K562 (cell line): ENCODE measurements around the gene TM4SF5. TPM values are rescaled to one million over a fixed set of nuclear protein-coding genes. Genes with fewer than 3 reads are reported as not detected.

Experiments
- ATAC-seq: fragments of 200-7000 bp; cut with Tn5 transposase; 3 replicates; pipeline ENCODE4 v1.9.1; 2020; ENCODE audit warnings: moderate library complexity
- BruUV-seq: library from RNA; stranded (reverse); fragments of 400-500 nt; replicated peaks from 2 replicates; lab custom pipeline; 2021; lab: Mats Ljungman, UMichigan
- CTCF ChIA-PET: fragments of 300-600 bp; formaldehyde crosslinking; extraction: SDS; loops from one replicate; lab custom pipeline; 2021; ENCODE audit warnings: low intra/inter-chr PET ratio; lab: Yijun Ruan, JAX
- POLR2A ChIA-PET: fragments of 300-600, 350-650 bp; sonication (Branson Sonifier 250); formaldehyde crosslinking; extraction: SDS; loops from one replicate; lab custom pipeline; 2021; ENCODE audit warnings: antibody characterized with exemption, inconsistent platforms; lab: Yijun Ruan, JAX
- DNase-seq, 4 experiments: peaks; one replicate each; pipeline versions ENCODE4 v3.0.0 to v3.0.0-alpha.2; 2011 to 2018; ENCODE audit warnings: low spot score in 3 of 4, mixed read lengths in 3 of 4; ENCODE audit errors: extremely low read depth in 1 of 4
- FAIRE-seq: peaks from 2 replicates; lab custom pipeline; 2011; peaks lifted over from hg19 to GRCh38; lab: Jason Lieb, UNC
- H2AFZ ChIP-seq: 2 replicates; pipeline ENCODE4 v1.6.0; 2011; ENCODE audit warnings: low read depth, low read length, control low read depth, inconsistent platforms
- H3K27ac ChIP-seq: fragments of 200-600 bp; 3 replicates; pipeline ENCODE4 v1.8.0; 2011; ENCODE audit warnings: low read depth, mild to moderate bottlenecking, control low read depth, inconsistent platforms, low read length, moderate library complexity, mixed read lengths; ENCODE audit errors: extremely low read depth
- H3K27me3 ChIP-seq, 2 experiments: fragments of 300-600 bp in 1 of 2; 2 replicates in 1 of 2; 3 replicates in 1 of 2; pipeline versions ENCODE4 v1.6.0 to v1.8.0; 2011; ENCODE audit warnings: inconsistent platforms in 2 of 2, low read length in 2 of 2, mild to moderate bottlenecking in 1 of 2, mixed read lengths in 1 of 2, moderate library complexity in 1 of 2; ENCODE audit not compliant: control insufficient read depth in 2 of 2, insufficient read depth in 2 of 2
- H3K36me3 ChIP-seq: fragments of 300-600 bp; 3 replicates; pipeline ENCODE4 v1.8.0; 2011; ENCODE audit warnings: mild to moderate bottlenecking, low read length, inconsistent platforms; ENCODE audit not compliant: control insufficient read depth, insufficient read depth
- H3K4me1 ChIP-seq, 2 experiments: fragments of 200-600 bp in 1 of 2; replicated peaks in 1 of 2; 2 replicates in 1 of 2; 3 replicates in 1 of 2; pipeline versions ENCODE4 v1.5.1 to v1.8.0; 2011; ENCODE audit warnings: inconsistent platforms in 2 of 2, low read length in 2 of 2, mild to moderate bottlenecking in 1 of 2, mixed read lengths in 1 of 2, moderate library complexity in 1 of 2; ENCODE audit not compliant: control insufficient read depth in 2 of 2, insufficient read depth in 2 of 2
- H3K4me2 ChIP-seq: 2 replicates; pipeline ENCODE4 v1.6.1; 2011; ENCODE audit warnings: low read length, control low read depth, inconsistent platforms, mixed read lengths; ENCODE audit not compliant: insufficient read depth
- H3K4me3 ChIP-seq: fragments of 200-600 bp; sonication (generic), shearing (Covaris generic); 2 replicates; pipeline ENCODE4 v1.5.1; 2016; ENCODE audit warnings: control low read depth, inconsistent platforms
- H3K79me2 ChIP-seq: fragments of 200-600 bp; 3 replicates; pipeline ENCODE4 v1.8.0; 2011; ENCODE audit warnings: low read length, inconsistent platforms; ENCODE audit not compliant: control insufficient read depth, insufficient read depth
- H3K9ac ChIP-seq, 2 experiments: 2 replicates each; pipeline versions ENCODE4 v1.6.0 to v1.6.1; 2011; ENCODE audit warnings: low read depth in 2 of 2, low read length in 2 of 2, control low read depth in 1 of 2, inconsistent platforms in 1 of 2, mild to moderate bottlenecking in 1 of 2, mixed read lengths in 1 of 2; ENCODE audit not compliant: insufficient read depth in 1 of 2
- H3K9me1 ChIP-seq: one replicate; pipeline ENCODE4 v1.6.0; 2011; ENCODE audit warnings: inconsistent platforms, mild to moderate bottlenecking, low read length, moderate library complexity; ENCODE audit not compliant: control insufficient read depth, insufficient read depth
- H3K9me3 ChIP-seq: replicated peaks from 2 replicates; pipeline ENCODE4 v1.5.1; 2011; ENCODE audit warnings: low read depth, low read length, inconsistent platforms; ENCODE audit not compliant: control insufficient read depth, insufficient read depth
- H4K20me1 ChIP-seq: replicated peaks from 2 replicates; pipeline ENCODE4 v1.6.1; 2011; ENCODE audit warnings: low read length, inconsistent platforms, mixed read lengths; ENCODE audit not compliant: control insufficient read depth, insufficient read depth
- MTA3 ChIP-seq: fragments of 450-650 bp; formaldehyde crosslinking; IDR thresholded peaks from 2 replicates; pipeline ENCODE4 v1.6.1; 2017; ENCODE audit warnings: mild to moderate bottlenecking, borderline replicate concordance
- PRDM10 ChIP-seq: fragments of 450-650 bp; IDR thresholded peaks from 2 replicates; pipeline ENCODE4 v1.6.1; 2018; ENCODE audit not compliant: partially characterized antibody
- RERE ChIP-seq: sonication (generic); formaldehyde crosslinking; IDR thresholded peaks from 2 replicates; pipeline ENCODE4 v1.8.0; 2023; ENCODE audit warnings: missing genetic modification reagents, mild to moderate bottlenecking, borderline replicate concordance
- SMARCA5 ChIP-seq: fragments of 450-650 bp; IDR thresholded peaks from 2 replicates; pipeline ENCODE4 v1.6.1; 2016
- SUPT5H ChIP-seq: fragments of 450-650 bp; IDR thresholded peaks from 2 replicates; pipeline ENCODE4 v1.6.1; 2016
- ZNF175 ChIP-seq: fragments of 200-800 bp; sonication (Bioruptor generic); IDR thresholded peaks from 2 replicates; pipeline ENCODE4 v1.6.1; 2016; ENCODE audit warnings: low read depth, mild to moderate bottlenecking, missing genetic modification characterization, missing compliant biosample characterization
- WGBS: fragments of 100-300 bp; shearing (Covaris generic); methylation state at CpG from one replicate; pipeline ENCODE4 v1.1.6; 2016; ENCODE audit warnings: low coverage, mixed read lengths; ENCODE audit not compliant: insufficient coverage; ENCODE audit errors: missing lambda C conversion rate; 5-methylcytosine and 5-hydroxymethylcytosine counted together
- in situ Hi-C: fragments of 300-500 bp; cut with MboI; formaldehyde crosslinking; loops from 4 replicates; pipeline ENCODE4 v1.15.0; 2018; ENCODE audit warnings: inconsistent platforms, mixed read lengths
- intact Hi-C: fragments of 100-400 bp; cut with micrococcal nuclease; formaldehyde crosslinking; loops from 2 replicates; pipeline ENCODE4 v1.14.2; 2022
- polyA plus RNA-seq, 8 experiments: library from polyadenylated mRNA; depleted of rRNA in 4 of 8; stranded (reverse) in 5 of 8; unstranded in 3 of 8; fragments of >200 nt; fragmentation: Nextera tagmentation in 2 of 8; fragmentation: Illumina TruSeq in 1 of 8; extraction: Ambion mirVana in 2 of 8; extraction: Trizol in 1 of 8; gene quantifications; 2 replicates each; pipeline versions ENCODE4 v1.2.1 to v1.2.3, GENCODE V29; 2011 to 2014; ENCODE audit warnings: inconsistent platforms in 1 of 8, missing spikeins in 1 of 8
- total RNA-seq, 7 experiments: library from RNA; depleted of rRNA in 6 of 7; stranded (reverse); fragments of >200 nt in 6 of 7; fragmentation: Illumina TruSeq in 2 of 7; extraction: Trizol in 2 of 7; gene quantifications; 2 replicates each; pipeline versions ENCODE4 v1.2.1 to v1.2.3, GENCODE V29; 2011 to 2021; ENCODE audit warnings: low replicate concordance in 1 of 7
- TF ChIP-seq, protein P1 (sequence below), 2 experiments: IDR thresholded peaks; 2 replicates each; pipeline ENCODE4 v1.6.1; 2012; ENCODE audit warnings: improper control_type of control experiment in 2 of 2, low read depth in 2 of 2, low read length in 2 of 2, borderline replicate concordance in 1 of 2

Gene TM4SF5
- total and polyA plus RNA-seq, 9 of the 15 experiments (the other 6 are each of a cell fraction or from before 2014, with no cell fraction given): not detected

- in situ Hi-C loops: no loop called here
- TF ChIP-seq ZNF175 (CRISPR knock-in tag) (0 out of 2 replicates have a peak, but pooled peaks have one; percentile 43), SUPT5H (peak; percentile 57; the same call in 1 of the 2 replicates), RERE (CRISPR knock-in tag) (no peak), MTA3 (peak; percentile 90; the same call in 1 of the 2 replicates), PRDM10 (peak; percentile 16), SMARCA5 (no peak)
- TF ChIP-seq, protein P1, sequence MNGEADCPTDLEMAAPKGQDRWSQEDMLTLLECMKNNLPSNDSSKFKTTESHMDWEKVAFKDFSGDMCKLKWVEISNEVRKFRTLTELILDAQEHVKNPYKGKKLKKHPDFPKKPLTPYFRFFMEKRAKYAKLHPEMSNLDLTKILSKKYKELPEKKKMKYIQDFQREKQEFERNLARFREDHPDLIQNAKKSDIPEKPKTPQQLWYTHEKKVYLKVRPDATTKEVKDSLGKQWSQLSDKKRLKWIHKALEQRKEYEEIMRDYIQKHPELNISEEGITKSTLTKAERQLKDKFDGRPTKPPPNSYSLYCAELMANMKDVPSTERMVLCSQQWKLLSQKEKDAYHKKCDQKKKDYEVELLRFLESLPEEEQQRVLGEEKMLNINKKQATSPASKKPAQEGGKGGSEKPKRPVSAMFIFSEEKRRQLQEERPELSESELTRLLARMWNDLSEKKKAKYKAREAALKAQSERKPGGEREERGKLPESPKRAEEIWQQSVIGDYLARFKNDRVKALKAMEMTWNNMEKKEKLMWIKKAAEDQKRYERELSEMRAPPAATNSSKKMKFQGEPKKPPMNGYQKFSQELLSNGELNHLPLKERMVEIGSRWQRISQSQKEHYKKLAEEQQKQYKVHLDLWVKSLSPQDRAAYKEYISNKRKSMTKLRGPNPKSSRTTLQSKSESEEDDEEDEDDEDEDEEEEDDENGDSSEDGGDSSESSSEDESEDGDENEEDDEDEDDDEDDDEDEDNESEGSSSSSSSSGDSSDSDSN (IDR thresholded peaks at IDR 0.05; ENCODE audit: borderline replicate concordance in 1 of 2, low read depth in 2 of 2, low read length in 2 of 2): peak; percentile 85 to 91; a peak in 2 of 4 replicates
Observed at GRCh38 chr17:4789951-4790704, 18.4 kb downstream of the TM4SF5 start.

More at GRCh38 chr17:4789951-4790704, 18.4 kb downstream of the TM4SF5 start:
- Histone ChIP-seq H3K9me3 (no peaks in the 10 kb centered on the region), H3K9ac (peak overlapping the region; percentile 69 to 93), H3K4me2 (peak overlapping the region; percentile 86), H3K9me1 (no peaks in the 10 kb centered on the region), H3K4me3 (peak overlapping the region; percentile 60), H4K20me1 (no peaks in the 10 kb centered on the region), H3K27ac (peak overlapping the region; percentile 82), H2AFZ (peak overlapping the region; percentile 94), H3K36me3 (no peaks in the 10 kb centered on the region), H3K79me2 (peaks cover 6% of the 10 kb centered on the region; the same call in 2 of the 3 replicates), H3K4me1 (peaks cover 0 to 31% of the 10 kb centered on the region in 2 experiments; a peak in 2 of 5 replicates), H3K27me3 (peaks cover 3 to 11% of the 10 kb centered on the region in 2 experiments; a peak in 3 of 5 replicates)
- BruUV-seq: no TSS peak
- peak; percentile 85 to 91 (median 88) for DNase-seq
- ATAC-seq: peak; percentile 98
- 0% methylated on average over 15 of the region's 91 CpGs for WGBS
- peak; percentile 73 for FAIRE-seq
- CTCF ChIA-PET: interaction anchor here (0.6 to 2.9 kb wide), 4 partner anchors 58 to 114 kb away, joined by 3 to 13 read pairs (median 4); partner anchors contain the start of genes ARRB2 and MED11
- intact Hi-C loops: loop anchor here (2.0 kb wide), 1 partner anchor 79 kb away; the partner anchor contains the start of gene ARRB2
- POLR2A ChIA-PET: interaction anchor here (0.7 to 1.5 kb wide), 6 partner anchors 9 to 683 kb away, joined by 3 to 7 read pairs (median 4); partner anchors contain the start of gene ARRB2
